Measurements from ENCODE around the gene MYOM1.

DNA sequence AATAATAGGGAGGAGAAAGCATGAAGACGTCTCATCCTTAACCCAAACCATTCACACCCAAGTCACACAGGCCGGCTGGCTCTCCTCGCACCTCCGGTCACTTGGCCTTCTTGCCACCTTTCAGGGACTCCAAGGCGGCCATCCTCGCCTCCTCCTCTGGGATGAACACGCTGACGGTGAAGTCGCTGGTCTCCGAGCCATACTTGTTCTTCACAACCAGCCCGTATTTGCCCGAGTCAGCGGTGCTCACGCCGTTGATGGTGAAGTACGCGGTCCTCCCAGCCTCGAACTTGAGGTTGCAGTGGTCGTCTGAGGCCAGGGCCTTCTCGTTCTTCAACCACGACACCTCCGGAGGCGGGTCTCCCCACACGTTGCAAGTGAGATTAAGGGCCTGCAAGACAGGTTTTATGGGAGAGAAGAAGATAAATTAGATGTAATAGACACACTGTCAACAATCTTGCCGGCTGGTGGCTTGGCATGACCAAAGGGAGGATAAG is 152.6 kb downstream of the MYOM1 start:
- no peak for TF ChIP-seq CTCF (conservative IDR thresholded peaks at IDR 0.05; ENCODE audit: low read depth, low read length)
- no peak for TF ChIP-seq EZH2 (IDR thresholded peaks at IDR 0.05; ENCODE audit: borderline replicate concordance, low read depth, low read length, poor library complexity, severe bottlenecking)
